ENCODE data around the gene FOXL1.

GRCh38 chr16:86609115-86609514, 30.8 kb downstream of the FOXL1 start:
- TF ChIP-seq TAF1 (IDR thresholded peaks at IDR 0.05; ENCODE audit: borderline replicate concordance, insufficient read depth, low read length): no peak
- TF ChIP-seq POLR2AphosphoS5 (IDR thresholded peaks at IDR 0.05; ENCODE audit: low read depth, low read length): no peak
- no peak for TF ChIP-seq SIN3A (IDR thresholded peaks at IDR 0.05; ENCODE audit: borderline replicate concordance, insufficient read depth, low read length)

Data from PFSK-1 (cell line).